IPS DF 4.7 (cell line): ENCODE measurements around the gene FAM216B.
"Not testable (repeated sequence)": the region's sequence is repeated elsewhere in the genome, so short reads cannot be mapped to it uniquely, and the experiment has no call there.

Experiments
- DNase-seq: peaks from one replicate; pipeline ENCODE4 v3.0.0-alpha.2; 2013; ENCODE audit warnings: low spot score; ENCODE audit errors: extremely low read depth

Gene FAM216B

GRCh38 chr13:42780044-42780443, 1.3 kb upstream of the FAM216B start:
- no peak for DNase-seq

DNA sequence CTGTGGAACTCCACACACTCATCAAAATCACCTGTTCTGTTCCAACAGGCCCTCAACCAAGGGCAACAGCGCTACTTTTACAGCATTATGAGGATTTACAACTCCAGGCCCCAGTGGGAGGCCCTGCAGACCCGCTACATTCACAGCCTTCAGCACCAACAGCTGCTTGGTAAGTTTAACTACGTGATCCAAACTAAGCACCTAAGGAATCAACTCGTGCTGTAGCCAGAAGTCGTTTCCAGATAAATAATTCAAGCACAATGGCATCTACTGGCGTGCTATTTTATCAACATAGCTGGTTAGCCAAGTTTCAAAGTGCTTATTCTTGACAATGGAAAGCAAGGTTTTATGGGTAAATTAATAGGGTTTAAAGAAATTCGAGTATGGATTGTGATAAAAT, 5.3 kb downstream of the FAM216B start:
- DNase-seq = no peak

DNA sequence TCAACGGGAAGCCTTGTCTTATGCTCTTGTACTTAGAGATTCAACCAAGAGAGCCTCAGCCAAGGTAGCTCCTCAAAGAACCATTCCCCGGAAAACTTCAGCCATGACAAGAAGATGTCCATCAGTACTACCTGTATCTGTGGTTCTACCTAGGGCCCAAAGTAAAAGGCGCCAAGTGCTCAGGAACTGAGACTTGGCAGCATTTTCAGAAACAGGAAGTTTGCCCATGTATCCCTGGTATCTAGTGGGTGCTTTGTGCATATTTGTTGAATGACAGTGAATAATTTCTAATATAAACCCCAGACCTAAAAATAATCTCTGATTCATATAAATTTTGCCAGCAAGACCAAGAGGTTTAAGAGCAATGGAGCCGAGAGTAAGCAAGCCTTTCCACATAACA, 7.2 kb downstream of the FAM216B start:
- DNase-seq = no peak

GRCh38 chr13:42792154-42792553, 10.8 kb downstream of the FAM216B start:
- DNase-seq = no peak

- no peak for DNase-seq
Measured at GRCh38 chr13:42794577-42795275, 13.3 kb downstream of the FAM216B start.

DNA sequence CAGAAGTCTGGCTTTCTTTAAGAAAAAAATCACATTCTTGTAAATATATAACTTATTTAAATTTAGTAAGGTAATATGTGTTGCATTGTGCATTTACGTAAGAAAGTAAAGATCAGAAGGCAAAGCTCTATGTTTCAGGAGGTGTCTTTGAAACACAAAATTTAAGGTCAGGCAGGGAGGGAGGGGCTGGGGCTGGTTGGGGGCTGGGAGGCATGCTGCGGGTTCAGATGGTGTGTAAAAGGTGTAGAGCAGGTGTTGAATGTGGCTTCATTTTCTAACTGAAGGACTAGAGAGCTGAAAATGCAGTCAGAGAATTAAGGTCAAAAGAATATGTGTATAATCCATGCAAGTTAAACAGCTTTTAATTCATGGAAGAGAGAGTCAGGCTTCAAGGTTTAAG, 14.3 kb downstream of the FAM216B start:
- no peak for DNase-seq

DNA sequence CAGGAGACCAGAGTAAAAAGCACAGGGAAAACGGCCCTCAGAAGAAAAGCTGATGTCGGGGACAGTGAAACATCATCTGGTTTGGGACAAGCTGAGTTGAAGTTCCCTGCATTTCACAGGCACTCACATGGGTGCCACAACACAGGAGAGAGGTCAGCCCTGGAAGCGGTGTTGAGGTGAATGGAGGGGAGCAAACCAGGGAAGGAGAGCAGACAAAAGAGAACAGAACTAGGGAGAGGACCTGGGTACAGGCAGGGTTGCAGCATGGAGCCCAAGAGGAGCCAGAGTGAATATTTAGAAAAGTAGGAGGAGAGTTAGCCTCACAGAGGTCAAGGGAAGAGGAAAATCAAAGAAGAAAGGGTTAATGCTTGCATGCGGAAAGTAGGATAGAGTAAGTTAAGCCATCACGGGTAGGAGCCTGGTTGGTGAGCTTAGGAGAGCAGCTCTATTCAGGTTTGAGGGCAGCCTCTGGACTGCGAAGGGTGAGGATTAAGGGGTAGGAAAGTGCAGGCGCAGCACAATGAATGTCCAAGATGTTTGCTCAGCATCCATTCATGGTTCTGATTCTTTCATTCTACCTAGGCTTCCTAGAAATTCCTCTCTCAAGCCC, 15.5 kb downstream of the FAM216B start:
- no peak for DNase-seq

DNA sequence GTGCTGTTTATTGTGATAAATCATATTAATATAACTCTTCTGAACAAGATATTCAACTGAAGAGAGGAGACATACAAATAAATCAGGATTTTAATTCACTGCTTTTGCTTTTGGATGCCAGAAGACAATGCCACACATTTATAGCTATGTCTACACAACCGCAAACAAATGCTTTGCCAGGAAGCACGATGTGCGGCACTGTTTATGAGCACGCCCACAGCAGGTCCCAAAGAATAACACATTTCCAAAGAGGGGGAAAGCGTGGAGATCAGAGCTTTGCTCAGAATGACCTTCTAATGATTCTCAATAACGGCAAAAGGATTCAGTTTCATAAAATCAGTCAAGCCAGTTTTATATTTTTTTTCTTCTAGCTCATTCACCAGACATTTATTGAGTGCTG, 16.7 kb downstream of the FAM216B start:
- no peak for DNase-seq

DNA sequence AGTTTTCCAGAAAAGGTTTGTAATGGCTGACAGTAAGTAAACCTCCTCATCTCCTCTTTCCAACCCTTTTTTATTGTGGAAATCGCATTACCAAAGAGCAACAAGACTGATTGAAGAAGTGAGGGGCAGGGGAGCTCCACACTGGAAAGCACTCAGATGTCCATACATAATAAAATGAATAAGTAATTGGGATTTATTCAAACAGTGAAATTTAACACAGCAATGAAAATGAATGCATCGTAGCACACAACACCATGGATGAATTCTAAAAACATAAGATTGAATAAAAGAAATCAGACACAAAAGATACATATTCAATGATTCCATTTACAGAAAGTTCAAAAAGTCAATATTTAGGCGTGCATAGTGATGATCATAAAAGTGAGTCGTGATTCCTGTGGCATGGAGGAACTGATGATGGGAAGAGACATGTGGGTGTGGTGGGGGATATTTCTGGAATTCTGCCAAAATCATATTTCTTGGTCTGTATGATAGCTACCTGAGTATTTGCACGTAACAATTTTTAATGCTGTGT, 18.8 kb downstream of the FAM216B start:
- no peak for DNase-seq

GRCh38 chr13:42803563-42804204, 22.3 kb downstream of the FAM216B start:
- DNase-seq = no peak

DNA sequence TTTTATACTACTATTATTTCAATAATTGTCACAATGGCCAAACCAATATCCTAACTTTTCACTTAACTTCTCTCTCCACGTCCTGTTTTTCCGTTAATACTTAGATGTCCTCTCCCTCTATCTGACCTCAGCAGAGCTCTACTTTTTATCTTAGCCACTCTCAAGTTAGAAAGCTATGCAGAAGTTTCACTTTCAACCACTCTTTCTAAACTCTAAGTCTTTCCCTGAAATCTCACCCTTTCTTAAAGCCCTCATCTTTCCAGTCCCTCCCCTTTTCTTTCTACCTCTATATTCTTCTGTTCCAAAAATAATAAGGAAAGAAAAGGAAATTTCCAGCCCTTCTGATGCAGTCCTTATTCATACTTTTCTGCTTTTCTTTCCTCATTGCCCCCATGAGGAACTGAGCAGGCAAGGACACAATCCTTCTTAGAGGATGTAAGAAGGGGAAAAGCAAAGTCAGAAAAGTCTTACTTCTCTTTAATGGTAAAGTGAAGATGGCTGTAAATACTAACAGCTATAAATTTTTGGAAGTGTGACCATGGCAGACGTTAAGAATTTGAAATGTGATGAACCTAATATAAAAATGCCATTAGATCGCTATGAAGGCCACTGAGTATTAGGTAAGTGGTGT, 23.0 kb downstream of the FAM216B start:
- DNase-seq = no peak

- DNase-seq = no peak
Measured at GRCh38 chr13:42807241-42807640, 25.9 kb downstream of the FAM216B start.

DNA sequence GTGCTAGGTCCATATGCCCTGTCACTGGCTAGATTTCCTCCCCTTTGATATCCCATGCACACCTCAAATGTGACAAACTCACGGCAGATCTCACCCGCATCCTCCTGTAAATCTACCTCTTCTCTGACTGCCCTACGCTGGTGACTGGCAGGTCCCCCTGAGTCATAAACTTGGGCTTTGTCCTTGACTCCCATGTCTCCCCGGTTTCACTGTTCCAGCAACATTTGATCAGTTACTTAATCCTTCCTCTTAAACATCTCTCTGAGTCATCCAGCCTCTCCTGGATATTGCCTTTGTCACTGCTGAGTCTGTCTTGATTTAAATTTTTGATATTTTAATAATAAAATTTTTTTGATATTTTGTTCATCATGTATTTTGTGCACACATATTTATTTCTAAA, 26.5 kb downstream of the FAM216B start:
- DNase-seq = no peak

GRCh38 chr13:42808341-42808940, 27.1 kb downstream of the FAM216B start:
- DNase-seq = no peak

DNA sequence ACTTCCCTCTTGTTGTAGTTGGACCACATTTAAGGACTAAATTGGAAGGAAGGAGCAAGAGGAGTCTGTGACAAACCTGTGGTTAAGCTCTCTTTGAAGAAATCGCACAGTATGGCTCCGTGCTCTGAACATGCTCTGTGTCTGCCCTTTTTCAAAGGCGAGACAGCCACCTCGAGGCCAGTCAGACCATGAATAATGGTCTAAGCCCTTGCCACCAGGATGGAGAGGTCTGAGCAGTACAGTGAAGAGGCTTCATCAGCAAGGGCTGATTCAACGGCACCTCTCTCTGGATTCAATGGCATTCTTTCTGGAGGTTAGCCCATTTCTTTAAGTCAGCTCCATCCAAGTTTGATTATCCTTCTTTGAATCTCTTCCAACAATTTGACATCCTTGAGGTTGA, 30.9 kb downstream of the FAM216B start:
- no peak for DNase-seq

DNA sequence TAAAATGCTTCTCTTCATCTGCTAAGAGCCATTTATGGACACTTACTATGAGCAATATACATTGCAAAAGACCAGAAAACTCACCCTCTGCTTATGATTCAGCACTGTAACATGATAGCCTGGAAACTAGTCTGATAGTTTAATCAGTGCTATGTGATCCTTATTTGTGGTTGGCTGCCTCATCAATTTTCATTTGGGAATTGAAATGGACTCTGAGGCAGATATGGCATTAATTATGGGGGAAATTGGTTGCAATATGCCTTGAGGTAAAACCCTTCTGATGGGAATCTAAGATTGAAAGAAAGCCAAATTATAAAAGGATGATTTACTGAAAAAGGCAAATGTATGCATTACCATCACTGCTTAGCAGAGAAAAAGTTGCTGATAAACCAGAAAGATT, 33.5 kb downstream of the FAM216B start:
- no peak for DNase-seq

DNA sequence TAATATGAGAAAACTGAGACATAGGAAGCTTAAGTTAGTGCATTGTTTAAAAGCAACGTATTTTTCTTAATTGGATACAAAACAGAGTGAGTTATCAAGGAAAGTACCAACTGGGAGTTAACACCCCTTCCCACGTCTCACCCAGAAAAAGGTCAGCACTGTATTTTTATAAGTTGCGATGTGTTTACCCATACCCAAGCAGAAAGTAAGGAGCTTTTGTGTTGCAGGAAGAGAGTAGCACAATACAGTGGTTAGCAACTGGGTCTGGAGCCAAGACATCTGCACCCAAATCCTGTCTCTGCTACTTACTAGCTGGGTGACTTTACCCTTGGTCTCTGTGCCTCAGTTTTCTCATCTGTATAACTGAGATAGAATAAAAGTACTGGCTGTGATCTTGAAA, 34.3 kb downstream of the FAM216B start:
- DNase-seq = no peak

DNA sequence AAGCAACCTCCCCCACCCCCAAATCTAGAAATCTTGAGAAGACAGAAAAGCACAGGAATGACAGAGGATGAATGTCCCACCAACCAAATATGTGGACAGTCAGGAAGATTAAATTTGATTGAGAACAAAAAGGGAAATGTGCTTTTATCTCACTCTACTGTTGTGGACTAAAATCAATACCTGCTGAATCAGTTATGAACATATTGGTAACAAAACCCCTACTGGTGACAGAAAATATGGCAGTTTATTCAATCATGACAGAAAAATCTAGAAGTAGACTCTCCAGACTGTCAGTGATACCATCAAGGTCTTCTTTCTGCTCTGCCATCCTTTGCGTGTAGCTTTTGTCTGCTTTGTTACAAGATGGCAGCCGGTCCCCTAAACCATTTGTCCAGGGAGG, 35.2 kb downstream of the FAM216B start:
- DNase-seq = no peak

DNA sequence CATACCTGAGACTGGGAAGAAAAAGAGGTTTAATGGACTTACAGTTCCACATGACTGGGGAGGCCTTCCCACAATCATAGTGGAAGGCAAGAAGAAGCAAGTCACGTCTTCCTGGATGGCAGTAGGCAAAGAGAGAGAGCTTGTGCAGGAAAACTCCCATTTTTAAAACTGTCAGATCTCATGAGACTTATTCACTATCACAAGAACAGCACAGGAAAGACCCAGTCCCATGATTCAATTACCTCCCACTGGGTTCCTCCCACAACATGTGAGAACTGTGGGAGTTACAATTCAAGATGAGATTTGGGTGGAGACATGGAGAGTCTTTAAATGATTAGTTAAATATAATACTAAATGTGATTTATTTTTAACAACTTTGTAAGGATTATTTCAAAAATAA, 38.3 kb downstream of the FAM216B start:
- DNase-seq = not testable (repeated sequence)

GRCh38 chr13:42820451-42820850, 39.1 kb downstream of the FAM216B start:
- DNase-seq = no peak

- DNase-seq = no peak
Measured at GRCh38 chr13:42821437-42821836, 40.1 kb downstream of the FAM216B start.
